K562 (cell line): ENCODE results near the gene NTN3. TPM values are rescaled to one million over a fixed set of nuclear protein-coding genes. Genes with fewer than 3 reads are reported as not detected.

Experiments
- ATF1 ChIP-seq, 2 experiments: fragments of 450-650 bp in 1 of 2; IDR thresholded peaks; 2 replicates each; pipeline ENCODE4 v1.6.1; 2016; ENCODE audit warnings: missing compliant biosample characterization in 1 of 2, missing genetic modification characterization in 1 of 2
- C11orf30 ChIP-seq: fragments of 450-650 bp; IDR thresholded peaks from 2 replicates; pipeline ENCODE4 v1.6.1; 2016; ENCODE audit warnings: low read depth, mild to moderate bottlenecking
- DNMT1 ChIP-seq: fragments of 450-650 bp; IDR thresholded peaks from 2 replicates; pipeline ENCODE4 v1.6.1; 2016; ENCODE audit warnings: antibody characterized with exemption, mild to moderate bottlenecking
- RBFOX2 ChIP-seq: fragments of 200-400 bp; formaldehyde crosslinking; IDR thresholded peaks from 2 replicates; pipeline ENCODE4 v1.6.1; 2017; ENCODE audit warnings: low read depth, mild to moderate bottlenecking, low read length, moderate library complexity
- SAFB ChIP-seq: fragments of 200-400 bp; formaldehyde crosslinking; IDR thresholded peaks from 2 replicates; pipeline ENCODE4 v1.6.1; 2017; ENCODE audit warnings: low read depth, low read length, borderline replicate concordance
- TCF3 ChIP-seq: sonication (generic); formaldehyde crosslinking; IDR thresholded peaks from 2 replicates; pipeline ENCODE4 v1.4.0; 2020; ENCODE audit warnings: mild to moderate bottlenecking, missing genetic modification reagents
- microRNA-seq: library from miRNA; unstranded; fragments of <30 nt; microRNA quantifications from one replicate; pipeline ENCODE4, GENCODE V29; 2018; ENCODE audit warnings: borderline microRNAs expressed
- polyA plus RNA-seq, 8 experiments: library from polyadenylated mRNA; depleted of rRNA in 4 of 8; stranded (reverse) in 5 of 8; unstranded in 3 of 8; fragments of >200 nt; fragmentation: Nextera tagmentation in 2 of 8; fragmentation: Illumina TruSeq in 1 of 8; extraction: Ambion mirVana in 2 of 8; extraction: Trizol in 1 of 8; gene quantifications; 2 replicates each; pipeline versions ENCODE4 v1.2.1 to v1.2.3, GENCODE V29; 2011 to 2014; ENCODE audit warnings: inconsistent platforms in 1 of 8, missing spikeins in 1 of 8
- small RNA-seq: library from RNA; depleted of rRNA; stranded (forward); fragments of <200 nt; gene quantifications from one replicate; pipeline ENCODE3, GENCODE V24; 2014
- total RNA-seq, 7 experiments: library from RNA; depleted of rRNA in 6 of 7; stranded (reverse); fragments of >200 nt in 6 of 7; fragmentation: Illumina TruSeq in 2 of 7; extraction: Trizol in 2 of 7; gene quantifications; 2 replicates each; pipeline versions ENCODE4 v1.2.1 to v1.2.3, GENCODE V29; 2011 to 2021; ENCODE audit warnings: low replicate concordance in 1 of 7

Gene NTN3
- total and polyA plus RNA-seq, 9 of the 15 experiments (the other 6 are each of a cell fraction or from before 2014, with no cell fraction given): not detected

DNA sequence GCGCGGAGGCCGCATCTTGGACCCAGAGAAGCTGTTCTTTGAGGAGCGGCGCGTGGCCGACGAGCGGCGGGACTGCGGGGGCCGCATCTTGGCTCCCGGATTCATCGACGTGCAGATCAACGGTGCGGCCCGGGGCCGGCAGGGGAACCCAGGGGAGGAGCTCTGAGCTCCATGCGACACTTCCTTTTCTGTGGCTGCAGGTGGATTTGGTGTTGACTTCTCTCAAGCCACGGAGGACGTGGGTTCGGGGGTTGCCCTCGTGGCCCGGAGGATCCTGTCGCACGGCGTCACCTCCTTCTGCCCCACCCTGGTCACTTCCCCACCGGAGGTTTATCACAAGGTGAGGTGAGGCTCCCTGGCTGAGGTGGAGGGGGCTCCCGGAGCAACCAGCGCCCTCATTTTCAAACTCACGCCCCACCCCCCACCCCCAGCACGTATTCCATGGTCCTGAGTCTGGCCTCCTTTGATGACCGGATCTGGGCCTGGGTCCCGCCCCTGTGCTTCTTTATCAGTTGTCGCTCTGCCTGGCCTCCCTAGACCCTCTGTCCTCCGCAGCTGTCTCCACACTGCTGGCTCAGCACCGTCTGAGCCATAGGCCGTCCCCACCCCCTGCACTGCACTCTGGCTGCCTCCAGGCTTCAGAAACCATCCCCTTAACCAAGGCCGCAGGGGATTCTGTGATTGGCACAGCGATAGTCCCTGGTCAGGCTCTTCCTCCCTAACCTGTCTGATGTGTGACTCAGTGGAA, 49.9 kb downstream of the NTN3 start (continued):
- TF ChIP-seq RBFOX2 (peak; percentile 75), DNMT1 (no peak), ATF1 (CRISPR knock-in tag; IDR thresholded peaks at IDR 0.05) (no peak), ATF1 (tag; IDR thresholded peaks at IDR 0.05) (peak; percentile 29; the same call in 1 of the 2 replicates), TCF3 (0 out of 2 replicates have a peak, but pooled peaks have one; percentile 11), SAFB (peak; percentile 55; the same call in 1 of the 2 replicates), C11orf30 (peak; percentile 51; the same call in 1 of the 2 replicates)

Small RNA genes within 50 kb of the gene (microRNA-seq; reads per million reads assigned to microRNA genes)
- gene MIR6767 (not detected), gene MIR6768 (not detected)

Small RNA genes within 50 kb of the gene (small RNA-seq; reads per million reads assigned to genes)
- gene AC093525.1 (not detected), gene MIR6768 (0.11 reads per million)

Other genes starting within 250 kb of the NTN3 start
Only the 7 nearest of the 14 such genes appear.
- gene CCNF, start 41.9 kb upstream of the NTN3 start, total RNA-seq (2014; rRNA removed): 46.2 and 66.4 TPM in 2 replicates
- 26.2 and 29.5 TPM in 2 replicates for gene CCNF, start 41.9 kb upstream of the NTN3 start, total RNA-seq (2014; rRNA removed; fragmentation: Illumina TruSeq; extraction: Trizol)
- 34.2 and 36.9 TPM in 2 replicates for gene CCNF, start 41.9 kb upstream of the NTN3 start, total RNA-seq (2015; rRNA removed; fragmentation: Illumina TruSeq; extraction: Trizol)
- 62.9 and 70.1 TPM in 2 replicates for gene CCNF, start 41.9 kb upstream of the NTN3 start, total RNA-seq (2021)
- 18.5 and 18.8 TPM in 2 replicates for gene CCNF, start 41.9 kb upstream of the NTN3 start, polyA plus RNA-seq (2011; rRNA removed)
- 30.8 and 43.5 TPM in 2 replicates for gene CCNF, start 41.9 kb upstream of the NTN3 start, polyA plus RNA-seq (2014; fragmentation: Illumina TruSeq; extraction: Trizol)
- 1 to 10 TPM; 4.1 to 5.4 TPM for gene CCNF, start 41.9 kb upstream of the NTN3 start, polyA plus RNA-seq (2014; fragmentation: Nextera tagmentation; extraction: Ambion mirVana)
- 24.6 and 28.5 TPM in 2 replicates for gene CCNF, start 41.9 kb upstream of the NTN3 start, polyA plus RNA-seq (2014; rRNA removed)
- 50.2 and 66.0 TPM in 2 replicates for gene TEDC2, start 11.2 kb upstream of the NTN3 start, total RNA-seq (2014; rRNA removed)
- gene TEDC2, start 11.2 kb upstream of the NTN3 start, total RNA-seq (2014; rRNA removed; fragmentation: Illumina TruSeq; extraction: Trizol): 6.4 and 11.6 TPM in 2 replicates
- 25.8 and 28.4 TPM in 2 replicates for gene TEDC2, start 11.2 kb upstream of the NTN3 start, total RNA-seq (2015; rRNA removed; fragmentation: Illumina TruSeq; extraction: Trizol)
- 43.0 and 46.1 TPM in 2 replicates for gene TEDC2, start 11.2 kb upstream of the NTN3 start, total RNA-seq (2021)
- gene TEDC2, start 11.2 kb upstream of the NTN3 start, polyA plus RNA-seq (2011; rRNA removed): 11.5 and 19.7 TPM in 2 replicates
- gene TEDC2, start 11.2 kb upstream of the NTN3 start, polyA plus RNA-seq (2014; fragmentation: Illumina TruSeq; extraction: Trizol): 17.6 and 21.1 TPM in 2 replicates
- 1 to 10 TPM in 1 of 2 experiments, under 1 TPM in 1; 0.75 to 2.2 TPM for gene TEDC2, start 11.2 kb upstream of the NTN3 start, polyA plus RNA-seq (2014; fragmentation: Nextera tagmentation; extraction: Ambion mirVana)
- gene TEDC2, start 11.2 kb upstream of the NTN3 start, polyA plus RNA-seq (2014; rRNA removed): 46.1 and 57.0 TPM in 2 replicates
- gene TBC1D24, start 3.8 kb downstream of the NTN3 start, total RNA-seq (2014; rRNA removed): 7.2 and 13.4 TPM in 2 replicates
- 4.2 and 4.9 TPM in 2 replicates for gene TBC1D24, start 3.8 kb downstream of the NTN3 start, total RNA-seq (2014; rRNA removed; fragmentation: Illumina TruSeq; extraction: Trizol)
- gene TBC1D24, start 3.8 kb downstream of the NTN3 start, total RNA-seq (2015; rRNA removed; fragmentation: Illumina TruSeq; extraction: Trizol): 9.1 and 11.2 TPM in 2 replicates
- gene TBC1D24, start 3.8 kb downstream of the NTN3 start, total RNA-seq (2021): 22.6 and 24.3 TPM in 2 replicates
- gene TBC1D24, start 3.8 kb downstream of the NTN3 start, polyA plus RNA-seq (2011; rRNA removed): 5.7 and 9.4 TPM in 2 replicates
- gene TBC1D24, start 3.8 kb downstream of the NTN3 start, polyA plus RNA-seq (2014; fragmentation: Illumina TruSeq; extraction: Trizol): 7.2 and 9.4 TPM in 2 replicates
- 1 to 10 TPM; 1.7 to 4.2 TPM for gene TBC1D24, start 3.8 kb downstream of the NTN3 start, polyA plus RNA-seq (2014; fragmentation: Nextera tagmentation; extraction: Ambion mirVana)
- gene TBC1D24, start 3.8 kb downstream of the NTN3 start, polyA plus RNA-seq (2014; rRNA removed): 8.3 and 9.3 TPM in 2 replicates
- gene ATP6V0C, start 42.7 kb downstream of the NTN3 start, total RNA-seq (2014; rRNA removed): 28.4 and 48.6 TPM in 2 replicates
- 10.2 and 10.8 TPM in 2 replicates for gene ATP6V0C, start 42.7 kb downstream of the NTN3 start, total RNA-seq (2014; rRNA removed; fragmentation: Illumina TruSeq; extraction: Trizol)
- gene ATP6V0C, start 42.7 kb downstream of the NTN3 start, total RNA-seq (2015; rRNA removed; fragmentation: Illumina TruSeq; extraction: Trizol): 22.7 and 24.3 TPM in 2 replicates
- gene ATP6V0C, start 42.7 kb downstream of the NTN3 start, total RNA-seq (2021): 213 and 228 TPM in 2 replicates
- gene ATP6V0C, start 42.7 kb downstream of the NTN3 start, polyA plus RNA-seq (2011; rRNA removed): 7.1 and 14.1 TPM in 2 replicates
- 44.5 and 83.3 TPM in 2 replicates for gene ATP6V0C, start 42.7 kb downstream of the NTN3 start, polyA plus RNA-seq (2014; fragmentation: Illumina TruSeq; extraction: Trizol)
- gene ATP6V0C, start 42.7 kb downstream of the NTN3 start, polyA plus RNA-seq (2014; fragmentation: Nextera tagmentation; extraction: Ambion mirVana): 1 to 10 TPM; 2.9 to 5.2 TPM
- 63.0 and 66.3 TPM in 2 replicates for gene ATP6V0C, start 42.7 kb downstream of the NTN3 start, polyA plus RNA-seq (2014; rRNA removed)
- 39.5 and 48.7 TPM in 2 replicates for gene AMDHD2, start 49.1 kb downstream of the NTN3 start, total RNA-seq (2014; rRNA removed)
- 2.0 and 3.6 TPM in 2 replicates for gene AMDHD2, start 49.1 kb downstream of the NTN3 start, total RNA-seq (2014; rRNA removed; fragmentation: Illumina TruSeq; extraction: Trizol)
- 23.0 and 24.9 TPM in 2 replicates for gene AMDHD2, start 49.1 kb downstream of the NTN3 start, total RNA-seq (2015; rRNA removed; fragmentation: Illumina TruSeq; extraction: Trizol)
- gene AMDHD2, start 49.1 kb downstream of the NTN3 start, total RNA-seq (2021): 42.3 and 55.1 TPM in 2 replicates
- 11.7 and 19.0 TPM in 2 replicates for gene AMDHD2, start 49.1 kb downstream of the NTN3 start, polyA plus RNA-seq (2011; rRNA removed)
- gene AMDHD2, start 49.1 kb downstream of the NTN3 start, polyA plus RNA-seq (2014; fragmentation: Illumina TruSeq; extraction: Trizol): 10.1 and 18.1 TPM in 2 replicates
- under 1 TPM in 1 of 2 experiments, not detected in 1; 0.38 TPM for gene AMDHD2, start 49.1 kb downstream of the NTN3 start, polyA plus RNA-seq (2014; fragmentation: Nextera tagmentation; extraction: Ambion mirVana)
- gene AMDHD2, start 49.1 kb downstream of the NTN3 start, polyA plus RNA-seq (2014; rRNA removed): 54.4 and 56.9 TPM in 2 replicates
- not detected in 2 replicates for gene CEMP1, start 60.1 kb downstream of the NTN3 start, total RNA-seq (2014; rRNA removed)
- gene CEMP1, start 60.1 kb downstream of the NTN3 start, total RNA-seq (2014; rRNA removed; fragmentation: Illumina TruSeq; extraction: Trizol): not detected in 2 replicates
- gene CEMP1, start 60.1 kb downstream of the NTN3 start, total RNA-seq (2015; rRNA removed; fragmentation: Illumina TruSeq; extraction: Trizol): not detected in 2 replicates
- gene CEMP1, start 60.1 kb downstream of the NTN3 start, total RNA-seq (2021): not detected in 2 replicates
- gene CEMP1, start 60.1 kb downstream of the NTN3 start, polyA plus RNA-seq (2011; rRNA removed): not detected in 2 replicates
- gene CEMP1, start 60.1 kb downstream of the NTN3 start, polyA plus RNA-seq (2014; fragmentation: Illumina TruSeq; extraction: Trizol): not detected in 2 replicates
- gene CEMP1, start 60.1 kb downstream of the NTN3 start, polyA plus RNA-seq (2014; fragmentation: Nextera tagmentation; extraction: Ambion mirVana): under 1 TPM in 1 of 2 experiments, not detected in 1; 0.45 TPM
- 0.05 TPM in 1 of 2 replicates, not detected in the other for gene CEMP1, start 60.1 kb downstream of the NTN3 start, polyA plus RNA-seq (2014; rRNA removed)
- gene PDPK1, start 66.7 kb downstream of the NTN3 start, total RNA-seq (2014; rRNA removed): 11.1 and 16.5 TPM in 2 replicates
- gene PDPK1, start 66.7 kb downstream of the NTN3 start, total RNA-seq (2014; rRNA removed; fragmentation: Illumina TruSeq; extraction: Trizol): 18.7 and 20.4 TPM in 2 replicates
- 15.2 and 17.1 TPM in 2 replicates for gene PDPK1, start 66.7 kb downstream of the NTN3 start, total RNA-seq (2015; rRNA removed; fragmentation: Illumina TruSeq; extraction: Trizol)
- gene PDPK1, start 66.7 kb downstream of the NTN3 start, total RNA-seq (2021): 37.2 and 38.9 TPM in 2 replicates
- gene PDPK1, start 66.7 kb downstream of the NTN3 start, polyA plus RNA-seq (2011; rRNA removed): 32.1 and 37.1 TPM in 2 replicates
- gene PDPK1, start 66.7 kb downstream of the NTN3 start, polyA plus RNA-seq (2014; fragmentation: Illumina TruSeq; extraction: Trizol): 30.3 and 32.4 TPM in 2 replicates
- gene PDPK1, start 66.7 kb downstream of the NTN3 start, polyA plus RNA-seq (2014; fragmentation: Nextera tagmentation; extraction: Ambion mirVana): 1 to 10 TPM; 4.0 to 4.6 TPM
- gene PDPK1, start 66.7 kb downstream of the NTN3 start, polyA plus RNA-seq (2014; rRNA removed): 21.3 and 22.3 TPM in 2 replicates